SIG-M5 treated with dmso at 0.1 percent for 504 hours (cell line): Measurements from ENCODE around the gene ACYP2.
"Not testable (repeated sequence)": the region's sequence is repeated elsewhere in the genome, so short reads cannot be mapped to it uniquely, and the experiment has no call there.

Source experiments
- DNase-seq: peaks from one replicate; lab custom pipeline; 2025; ENCODE audit not compliant: unreplicated experiment; lab: John Stamatoyannopoulos, UW

The ACYP2 gene

DNA sequence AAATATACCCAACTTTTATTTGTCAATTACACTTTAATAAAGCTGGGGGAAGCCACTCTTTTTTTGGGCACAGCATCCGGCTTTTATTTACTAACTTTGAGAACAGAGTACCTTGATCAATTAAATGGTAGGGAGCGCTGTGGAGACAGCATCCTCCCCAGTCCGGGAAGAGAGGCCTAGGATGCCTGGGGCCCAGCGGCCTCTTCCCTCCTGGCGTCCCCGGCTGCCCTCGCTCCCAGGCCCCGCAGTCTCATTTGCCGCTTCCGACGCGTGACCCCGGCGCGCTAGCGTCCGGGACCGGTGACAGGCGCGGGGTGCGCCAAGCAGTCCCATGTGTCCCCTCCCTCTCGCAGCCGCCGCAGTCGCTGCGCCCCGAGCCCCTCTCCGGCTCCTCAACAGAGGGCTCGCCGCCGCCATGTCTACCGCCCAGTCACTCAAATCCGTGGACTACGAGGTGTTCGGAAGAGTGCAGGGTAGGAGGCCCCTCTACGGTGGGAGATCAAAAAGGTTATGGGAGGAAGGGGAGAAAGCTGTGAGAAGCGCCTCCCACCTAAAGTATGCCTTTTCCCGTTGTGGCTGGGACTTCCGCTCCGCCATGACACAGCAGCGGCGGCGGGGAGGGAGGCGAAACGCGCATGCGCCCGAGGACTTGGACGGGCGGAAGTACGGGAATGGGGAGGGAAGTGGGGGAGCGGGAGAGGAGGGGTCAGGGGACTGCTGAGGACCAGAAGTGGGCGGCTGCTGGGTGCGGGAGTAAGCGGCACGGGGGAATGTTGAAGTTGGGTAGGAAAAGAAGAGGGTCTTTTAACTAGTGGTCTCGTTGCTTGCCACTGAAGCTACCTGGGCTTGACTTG lies at the start of gene ACYP2:
ACYP2 (plus strand) TSS at position 332 of the 854 bp plus-strand sequence.
- peak; percentile 89 for DNase-seq

DNA sequence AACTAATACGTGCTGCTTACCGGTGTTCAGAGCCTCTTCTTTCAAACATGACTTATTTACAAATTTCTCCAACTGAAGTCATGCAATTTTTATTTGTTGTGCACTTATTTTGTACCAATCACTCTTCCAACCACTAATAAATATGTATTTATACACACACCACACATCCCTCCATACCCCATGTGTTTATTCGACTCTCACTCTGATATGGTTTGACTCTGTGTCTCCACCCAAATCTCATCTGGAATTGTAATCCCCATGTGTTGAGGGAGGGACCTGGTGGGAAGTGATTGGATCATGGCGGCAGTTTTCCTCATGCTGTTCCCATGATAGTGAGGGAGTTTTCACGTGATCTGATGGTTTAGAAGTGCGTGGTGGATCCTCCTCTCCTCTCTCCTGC lies 49.5 kb upstream of the ACYP2 start:
- no peak for DNase-seq

DNA sequence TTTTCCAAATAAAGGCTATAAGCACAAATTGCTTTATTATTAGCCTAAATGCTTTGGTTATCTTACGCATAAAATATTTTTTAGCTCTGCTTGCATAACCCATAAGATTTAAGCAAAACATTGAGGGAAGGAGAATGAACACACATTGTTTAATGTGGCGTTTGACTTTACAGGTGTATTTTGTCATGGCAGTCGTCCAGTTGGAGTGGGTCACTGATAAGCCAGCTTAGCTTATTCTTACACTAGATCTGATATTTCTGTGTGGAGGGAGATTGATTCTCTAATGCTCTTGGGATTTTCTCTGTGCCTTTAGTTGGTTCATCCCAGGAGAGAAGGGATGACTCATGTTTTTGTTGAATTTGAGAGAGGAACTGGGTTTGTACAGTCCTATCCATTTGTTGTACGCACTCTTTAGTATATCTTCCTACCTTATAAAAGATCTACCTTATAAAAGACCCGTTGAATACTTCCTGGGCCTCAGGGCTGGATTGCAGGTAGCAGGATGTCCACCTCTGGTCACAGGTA lies 47.5 kb upstream of the ACYP2 start:
- no peak for DNase-seq

DNA sequence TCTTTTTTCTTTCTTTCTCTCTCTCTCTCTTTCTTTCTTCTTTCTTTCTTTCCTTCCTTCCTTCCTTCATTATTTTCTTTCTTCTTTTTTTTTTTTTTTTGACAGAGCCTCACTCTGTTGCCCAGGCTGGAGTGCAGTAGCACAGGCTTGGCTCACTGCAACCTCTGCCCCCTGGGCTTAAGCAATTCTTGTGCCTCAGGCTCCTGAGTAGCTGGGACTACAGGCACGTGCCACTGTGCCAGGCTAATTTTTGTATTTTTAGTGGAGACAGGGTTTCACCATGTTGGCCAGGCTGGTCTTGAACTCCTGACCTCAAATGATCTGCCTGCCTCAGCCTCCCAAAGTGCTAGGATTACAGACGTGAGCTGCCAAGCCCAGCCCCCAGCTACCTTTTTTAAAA lies 42.9 kb upstream of the ACYP2 start:
- DNase-seq = not testable (repeated sequence)

DNA sequence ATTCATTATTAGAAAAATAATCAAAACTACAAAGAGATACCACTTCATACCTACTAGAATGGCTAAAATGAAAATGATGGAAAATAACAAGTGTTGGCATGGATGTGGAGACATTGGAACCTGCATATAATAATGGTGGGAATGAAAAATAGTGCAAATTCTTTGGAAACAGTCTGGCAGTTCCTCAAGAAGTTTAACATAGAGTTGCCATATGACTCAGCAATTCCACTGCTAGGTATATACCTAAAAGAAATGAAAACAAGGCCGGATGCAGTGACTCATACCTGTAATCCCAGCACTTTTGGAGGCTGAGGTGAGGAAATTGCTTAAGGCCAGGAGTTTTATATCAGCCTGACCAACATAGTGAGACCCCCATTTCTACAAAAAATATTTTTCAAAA lies 41.6 kb upstream of the ACYP2 start:
- DNase-seq = no peak

DNA sequence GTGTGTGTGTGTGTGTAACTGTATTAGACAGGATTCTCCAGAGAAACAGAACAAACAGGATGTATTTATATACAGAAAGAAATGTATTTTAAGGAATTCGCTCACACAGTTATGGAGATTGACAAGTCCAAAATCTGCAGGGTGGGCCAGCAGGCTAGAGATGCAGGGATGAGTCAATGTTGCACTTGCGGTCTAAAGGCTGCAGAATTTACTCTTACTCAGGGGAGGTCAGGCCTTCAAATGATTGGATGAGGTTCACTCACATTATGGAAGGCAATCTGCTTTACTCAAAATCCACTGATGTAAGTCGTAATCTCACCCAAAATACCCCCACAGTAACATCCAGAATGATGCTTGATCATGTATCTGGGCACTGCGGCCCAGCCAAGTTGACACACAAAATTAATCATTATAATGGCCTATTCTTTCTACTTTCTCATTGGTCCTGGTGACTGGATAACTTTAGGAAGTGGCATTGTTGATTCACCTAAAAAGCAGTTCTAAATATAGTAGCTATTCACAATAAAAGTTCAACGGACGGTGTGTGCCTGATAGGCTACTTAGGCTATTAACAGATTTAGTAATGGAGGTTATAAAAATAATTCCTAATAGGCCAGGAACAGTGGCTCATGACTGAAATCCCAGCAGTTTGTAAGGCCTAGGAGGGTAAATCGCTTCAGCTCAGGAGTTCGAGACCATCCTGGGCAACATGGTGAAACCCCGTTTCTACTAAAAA lies 40.6 kb upstream of the ACYP2 start:
- DNase-seq = no peak

DNA sequence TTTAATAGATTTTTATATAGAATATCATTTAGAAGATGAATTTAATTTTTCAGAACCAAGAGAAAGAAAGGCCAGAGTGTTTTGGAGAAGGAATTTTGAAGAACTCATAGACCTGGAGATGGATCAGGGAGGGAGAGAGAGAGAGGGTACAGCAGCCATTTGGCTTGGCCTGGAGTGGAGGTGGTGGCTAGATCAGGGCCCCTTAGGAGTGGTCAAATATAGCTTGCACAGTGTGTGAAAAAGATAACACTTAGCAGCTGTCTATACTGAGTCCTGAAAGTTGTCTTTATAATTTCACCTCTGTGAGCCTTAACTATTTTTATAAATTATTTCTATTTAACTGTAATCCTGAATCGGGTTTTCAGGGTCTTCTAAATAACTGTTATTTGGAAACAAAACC lies 38.8 kb upstream of the ACYP2 start:
- no peak for DNase-seq

DNA sequence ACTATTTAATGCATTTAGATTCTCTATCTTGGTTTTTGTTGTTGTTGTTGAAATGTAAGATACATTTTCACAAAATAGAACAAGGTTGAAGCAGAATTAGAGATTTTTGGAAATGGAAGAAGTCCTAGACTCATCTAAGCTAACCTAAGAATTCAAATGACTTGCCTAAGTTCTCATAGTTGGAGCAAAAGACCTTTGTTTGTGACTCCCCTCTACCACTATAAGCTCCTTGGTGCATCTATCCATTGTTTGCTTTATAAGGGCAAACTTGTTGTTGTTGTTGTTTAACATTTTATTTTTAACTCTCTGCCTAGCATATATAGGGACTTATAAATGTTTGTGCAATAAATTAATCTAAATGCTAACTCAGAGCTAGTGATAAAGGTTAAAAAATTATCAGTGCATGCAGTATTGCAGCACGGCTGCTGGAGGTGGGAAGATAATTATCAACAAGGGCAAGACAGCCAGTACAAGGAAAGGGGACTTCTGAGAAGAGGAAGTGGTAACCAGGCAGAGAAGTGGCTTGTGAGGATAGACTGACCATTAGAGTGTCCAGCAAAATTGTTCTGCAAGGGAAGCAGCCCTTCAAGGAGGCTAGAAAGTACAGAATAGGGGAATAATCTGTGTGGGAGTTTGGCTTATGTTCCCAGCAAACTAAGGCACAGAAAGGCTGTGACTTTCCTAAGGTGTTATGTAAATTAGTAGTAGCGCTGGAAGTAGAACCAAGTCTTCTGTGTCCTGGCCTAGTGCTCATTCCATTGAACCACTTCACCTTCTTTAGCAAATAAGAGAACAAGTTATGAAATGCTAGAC lies 38.1 kb upstream of the ACYP2 start:
- no peak for DNase-seq

DNA sequence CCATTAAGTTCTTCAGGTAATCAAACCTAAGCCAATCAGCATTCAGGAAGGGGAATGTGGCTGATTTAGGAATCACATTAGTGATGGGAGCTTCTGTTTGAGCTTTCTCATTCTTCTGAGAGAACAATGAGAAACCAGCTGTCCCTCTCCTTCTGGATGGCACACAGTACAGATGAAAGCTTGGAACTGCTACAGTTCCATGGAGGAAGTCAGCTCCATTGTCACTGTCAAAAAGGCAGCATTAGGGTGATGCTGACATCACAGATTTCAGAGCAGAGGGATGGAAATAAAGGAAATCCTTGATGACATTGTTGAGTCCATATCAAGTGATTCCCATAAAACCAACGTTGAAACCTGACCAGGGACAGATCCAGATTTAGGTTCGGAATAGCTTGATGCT lies 36.1 kb upstream of the ACYP2 start:
- no peak for DNase-seq

DNA sequence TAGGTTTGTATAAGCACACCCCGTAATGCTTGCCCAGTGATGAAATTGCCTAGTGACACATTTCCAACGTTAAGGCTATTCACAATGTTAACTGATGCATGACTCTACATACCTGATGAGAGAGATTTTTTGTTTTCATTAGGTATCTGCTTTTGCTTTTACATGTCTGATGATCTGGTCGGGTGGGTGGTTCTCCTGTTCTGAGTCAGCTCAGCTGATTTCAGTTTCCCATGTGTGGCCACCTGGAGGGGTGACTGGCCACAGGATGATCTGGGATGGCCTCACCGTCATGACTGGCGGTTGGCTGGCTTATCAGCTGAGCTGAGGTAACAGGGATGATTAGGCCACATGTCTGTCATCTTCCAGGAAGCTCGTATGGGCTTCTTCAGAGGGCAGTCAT lies 33.8 kb upstream of the ACYP2 start:
- no peak for DNase-seq

DNA sequence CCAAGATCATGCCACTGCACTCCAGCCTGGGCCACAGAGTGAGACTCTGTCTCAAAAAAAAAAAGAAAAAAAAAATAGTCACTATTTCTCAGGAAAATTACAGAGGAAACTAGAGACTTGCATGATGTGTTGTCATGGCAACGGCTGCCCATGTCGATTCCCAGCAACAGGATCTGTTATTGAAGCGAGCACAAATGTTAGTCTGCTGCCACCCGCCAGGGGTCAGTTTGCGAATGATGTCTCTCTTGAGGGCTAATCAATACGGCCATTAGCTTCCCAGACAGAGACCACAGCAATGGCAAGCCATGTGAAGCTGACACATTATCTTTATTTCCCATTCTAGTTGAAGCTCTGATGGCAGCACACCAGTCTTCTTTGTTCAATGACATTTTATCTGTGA lies 32.4 kb upstream of the ACYP2 start:
- DNase-seq = no peak

DNA sequence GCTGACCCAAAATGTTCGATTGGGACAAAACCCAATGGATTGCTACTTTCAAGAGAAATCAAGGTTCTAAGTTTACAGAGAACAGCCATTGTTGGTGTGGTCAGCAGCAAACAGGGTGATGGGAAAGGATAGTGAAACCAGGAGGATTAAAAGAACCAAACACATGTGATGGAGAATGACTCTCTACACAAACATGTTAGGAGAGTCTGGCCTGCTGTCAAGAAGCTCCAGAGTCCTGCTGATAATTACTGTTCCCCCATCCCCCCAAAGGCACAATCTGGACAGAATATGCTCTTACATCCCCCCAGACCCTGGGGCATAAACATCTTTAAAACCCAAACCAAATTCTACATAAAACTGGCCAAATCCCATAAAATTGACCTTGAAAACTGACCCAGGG lies 32.0 kb upstream of the ACYP2 start:
- DNase-seq = no peak

DNA sequence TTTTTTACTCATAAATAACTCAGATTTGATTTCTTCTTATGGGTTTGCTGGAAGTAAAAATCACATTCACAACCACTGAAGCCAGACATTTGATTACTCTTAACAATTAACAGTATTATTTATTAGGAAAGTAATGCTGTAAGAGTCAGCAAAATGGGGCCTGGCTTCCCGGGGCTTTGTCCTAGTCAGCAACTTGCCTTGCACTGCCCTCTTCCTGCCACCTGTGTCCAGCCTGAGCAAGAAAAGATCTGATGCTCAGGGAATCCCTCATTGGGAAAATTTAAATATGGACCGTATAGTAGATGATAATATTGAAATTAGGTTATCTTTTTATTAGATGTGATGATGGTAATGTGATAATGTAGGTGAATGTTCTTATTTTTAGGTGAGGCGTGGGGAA lies 30.8 kb upstream of the ACYP2 start:
- DNase-seq = no peak

DNA sequence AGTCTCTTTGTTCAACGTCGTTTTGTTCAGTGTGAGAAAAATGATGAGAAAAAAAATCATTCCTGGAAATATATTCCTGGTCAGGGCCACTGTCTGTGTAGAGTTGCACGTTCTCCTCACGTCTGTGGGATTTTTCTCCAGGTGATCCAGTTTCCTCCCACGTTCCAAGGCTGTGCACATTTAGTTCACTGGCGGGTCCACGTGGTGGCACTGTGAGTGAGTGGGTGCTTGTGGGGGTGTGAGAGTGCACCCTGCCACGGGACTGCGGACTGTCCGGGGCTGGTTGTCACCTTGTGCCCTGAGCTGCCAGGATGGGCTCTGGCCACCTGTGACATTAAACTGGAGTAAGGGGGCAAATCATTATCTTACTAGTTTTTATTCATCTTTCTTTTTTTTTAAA lies 30.3 kb upstream of the ACYP2 start:
- no peak for DNase-seq

DNA sequence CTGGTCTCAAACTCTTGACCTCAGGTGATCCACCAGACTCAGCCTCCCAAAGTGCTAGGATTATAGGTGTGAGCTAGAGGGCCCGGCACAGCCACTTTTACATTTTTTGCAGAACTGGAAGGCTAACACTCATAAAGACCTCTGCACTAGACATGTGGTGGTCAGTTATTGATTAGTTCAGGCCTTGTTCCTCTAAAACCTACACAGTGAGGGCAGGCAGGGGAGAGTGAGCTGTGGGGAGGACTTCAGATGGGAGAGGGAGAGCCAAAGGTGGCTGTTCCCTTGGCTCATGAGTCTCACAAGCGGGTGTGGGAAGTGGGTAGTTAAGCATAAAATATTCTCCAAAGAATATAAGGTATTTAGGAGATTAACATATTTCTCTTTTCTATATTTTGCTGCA lies 29.3 kb upstream of the ACYP2 start:
- DNase-seq = no peak

DNA sequence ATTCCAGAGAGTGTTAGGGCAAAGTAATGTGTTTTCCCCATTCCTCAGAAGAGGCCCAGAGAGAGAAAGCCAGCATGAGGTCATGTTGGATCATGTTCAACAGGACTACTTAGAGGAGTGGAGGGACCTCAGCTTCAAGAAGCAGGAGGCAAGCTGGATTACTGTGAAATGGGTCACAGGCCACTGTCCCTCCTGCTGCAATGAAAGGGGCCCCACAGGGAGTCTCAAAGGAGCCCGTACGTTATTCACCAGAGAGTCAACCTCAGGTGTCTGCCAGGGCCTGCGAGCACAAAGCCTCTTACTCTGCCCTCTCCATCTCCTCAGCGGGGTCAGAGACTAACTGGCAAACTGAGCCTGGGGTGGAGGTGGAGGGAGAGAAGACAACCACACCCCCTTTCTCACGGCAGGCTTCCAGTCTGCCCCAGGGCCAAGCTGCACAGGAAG lies 27.2 kb upstream of the ACYP2 start:
- no peak for DNase-seq

DNA sequence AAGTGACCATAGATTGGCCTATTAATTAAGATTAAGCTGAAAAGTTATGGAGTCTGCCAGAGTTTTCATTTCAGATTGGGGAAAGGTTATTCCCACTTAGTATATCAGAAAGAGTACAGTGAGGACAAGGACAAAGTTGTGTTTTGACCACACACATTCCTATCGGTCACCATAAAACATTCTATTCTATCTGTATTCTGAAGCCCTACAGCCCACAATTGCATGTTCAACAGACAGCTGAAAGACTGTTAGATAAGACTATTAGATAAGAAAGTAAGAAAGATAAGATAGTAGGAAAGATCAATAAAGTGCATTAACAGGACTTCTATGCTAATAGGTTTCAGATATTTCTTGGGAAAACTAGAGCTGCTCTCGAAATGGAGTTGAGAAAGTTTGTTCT lies 26.7 kb upstream of the ACYP2 start:
- no peak for DNase-seq

DNA sequence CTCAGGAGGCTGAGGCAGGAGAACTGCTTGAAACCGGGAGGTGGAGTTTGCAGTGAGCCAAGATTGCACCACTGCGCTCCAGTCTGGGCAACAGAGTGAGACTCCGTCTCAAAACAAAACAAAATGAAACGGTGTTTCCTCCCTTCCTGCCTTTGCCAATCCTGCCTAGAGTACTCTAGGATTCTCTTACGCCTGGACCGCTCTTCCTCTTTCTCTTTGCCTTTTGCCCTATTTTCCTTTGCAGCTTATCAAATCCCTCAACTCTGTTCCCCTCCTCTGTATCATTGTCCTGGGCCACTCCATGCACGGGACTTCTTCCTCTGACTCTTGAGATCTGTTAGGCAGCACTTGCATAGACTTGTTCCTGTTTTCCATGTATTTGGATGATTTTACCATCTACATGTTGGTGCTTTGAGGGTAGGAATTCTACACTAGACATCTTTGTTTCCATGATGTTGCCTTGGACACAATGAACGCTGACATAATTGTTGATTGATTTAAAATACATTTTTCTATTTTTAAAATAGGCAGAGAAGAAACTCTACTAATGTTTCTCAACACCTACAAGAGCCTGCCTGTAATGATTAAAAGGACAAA lies 24.8 kb upstream of the ACYP2 start:
- DNase-seq = no peak

DNA sequence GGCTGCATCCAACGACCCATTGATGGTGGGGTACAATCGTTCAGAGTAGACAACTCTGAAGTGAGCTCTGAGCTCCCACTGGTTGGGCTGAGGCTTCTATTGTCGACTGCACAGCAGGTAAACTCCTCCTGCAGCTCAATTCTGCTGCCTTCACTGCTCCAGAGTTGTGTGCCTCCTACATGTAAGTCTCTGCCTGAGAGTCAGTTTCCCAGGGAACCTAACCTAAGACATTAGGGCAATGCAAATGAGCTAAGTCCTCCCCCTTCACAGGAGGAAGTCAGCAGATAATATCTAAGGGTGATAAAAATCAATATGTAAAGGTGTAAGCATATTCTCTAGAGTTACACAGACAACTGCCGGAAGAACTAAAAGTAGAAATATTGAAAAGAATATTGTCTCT lies 22.5 kb upstream of the ACYP2 start:
- DNase-seq = no peak

DNA sequence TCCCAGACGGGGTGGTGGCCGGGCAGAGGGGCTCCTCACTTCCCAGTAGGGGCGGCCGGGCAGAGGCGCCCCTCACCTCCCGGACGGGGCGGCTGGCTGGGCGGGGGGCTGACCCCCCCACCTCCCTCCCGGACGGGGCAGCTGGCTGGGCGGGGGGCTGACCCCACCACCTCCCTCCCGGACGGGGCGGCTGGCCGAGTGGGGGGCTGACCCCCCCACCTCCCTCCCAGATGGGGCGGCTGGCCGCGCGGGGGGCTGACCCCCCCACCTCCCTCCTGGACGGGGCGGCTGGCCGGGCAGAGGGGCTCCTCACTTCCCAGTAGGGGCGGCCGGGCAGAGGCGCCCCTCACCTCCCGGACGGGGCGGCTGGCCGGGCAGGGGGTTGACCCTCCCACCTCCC lies 20.0 kb upstream of the ACYP2 start:
- not testable (repeated sequence) for DNase-seq

DNA sequence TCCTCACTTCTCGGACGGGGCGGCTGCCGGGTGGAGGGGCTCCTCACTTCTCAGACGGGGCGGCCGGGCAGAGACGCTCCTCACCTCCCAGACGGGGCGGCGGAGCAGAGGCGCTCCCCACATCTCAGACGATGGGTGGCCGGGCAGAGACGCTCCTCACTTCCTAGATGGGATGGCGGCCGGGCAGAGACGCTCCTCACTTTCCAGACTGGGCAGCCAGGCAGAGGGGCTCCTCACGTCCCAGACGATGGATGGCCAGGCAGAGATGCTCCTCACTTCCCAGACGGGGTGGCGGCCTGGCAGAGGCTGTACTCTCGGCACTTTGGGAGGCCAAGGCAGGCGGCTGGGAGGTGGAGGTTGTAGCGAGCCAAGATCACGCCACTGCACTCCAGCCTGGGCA lies 19.3 kb upstream of the ACYP2 start:
- not testable (repeated sequence) for DNase-seq
